ENCODE results near the gene FERD3L. TPM values are rescaled to one million over a fixed set of nuclear protein-coding genes. Genes with fewer than 3 reads are reported as not detected.
A peak's percentile ranks its signal among the peaks of the same experiment; 100 is the strongest.

Gene FERD3L
- total RNA-seq, 6 donors from 2014 or later, result not detected

GRCh38 chr7:19112274-19113001 lies 32.8 kb downstream of the FERD3L start:
- H3K27ac ChIP-seq, result no peak overlapping the region
- TF ChIP-seq POLR2A (IDR thresholded peaks at IDR 0.05) (no peak), POLR2AphosphoS5 (IDR thresholded peaks at IDR 0.05) (no peak), EP300 (IDR thresholded peaks at IDR 0.05) (no peak), CTCF (IDR thresholded peaks at IDR 0.05) (no peak)
- WGBS, 2 donors, result 10 to 15% methylated on average over 32 to 42 of the region's 42 CpGs
- no peaks in the 10 kb centered on the region for H3K9me3 ChIP-seq
- ATAC-seq (ENCODE audit: low FRiP score in 2 of 2), result no peak
- H3K27me3 ChIP-seq, result peaks cover 0 to 63% (median 24%) of the 10 kb centered on the region in 4 donors
- H3K4me1 ChIP-seq, result peaks cover 12 to 27% (median 18%) of the 10 kb centered on the region in 4 donors
- DNase-seq, result peak in 1 of 2 donors; percentile 81
- H3K36me3 ChIP-seq, result no peaks in the 10 kb centered on the region
- peak overlapping the region in 1 of 4 donors; percentile 8 for H3K4me3 ChIP-seq

- H3K36me3 ChIP-seq, result no peaks in the 10 kb centered on the region
- no peak for TF ChIP-seq CTCF (IDR thresholded peaks at IDR 0.05)
- no peak for TF ChIP-seq EP300 (IDR thresholded peaks at IDR 0.05)
- no peak for TF ChIP-seq POLR2A (IDR thresholded peaks at IDR 0.05)
- TF ChIP-seq POLR2AphosphoS5 (IDR thresholded peaks at IDR 0.05), result no peak
- H3K27ac ChIP-seq, result no peak overlapping the region
- ATAC-seq (ENCODE audit: low FRiP score in 2 of 2) (no peak), DNase-seq (no peak)
- H3K4me3 ChIP-seq, result no peak overlapping the region
- H3K9me3 ChIP-seq, result no peaks in the 10 kb centered on the region
- peaks cover 0 to 64% (median 24%) of the 10 kb centered on the region in 4 donors for H3K27me3 ChIP-seq
- peaks cover 7 to 27% (median 14%) of the 10 kb centered on the region in 4 donors for H3K4me1 ChIP-seq
- WGBS, 2 donors, result 27 to 38% methylated on average over 15 of the region's 15 CpGs
These were observed 33.5 kb downstream of the FERD3L start for GRCh38 chr7:19111474-19112273.

GRCh38 chr7:19110776-19111175 lies 34.4 kb downstream of the FERD3L start:
- peaks cover under 1 to 26% (median 13%) of the 10 kb centered on the region in 4 donors for H3K4me1 ChIP-seq
- DNase-seq (no peak), ATAC-seq (ENCODE audit: low FRiP score in 2 of 2) (no peak)

GRCh38 chr7:19110026-19110730 lies 35.0 kb downstream of the FERD3L start:
- TF ChIP-seq POLR2A (IDR thresholded peaks at IDR 0.05), result no peak
- no peak for TF ChIP-seq CTCF (IDR thresholded peaks at IDR 0.05)
- no peak for TF ChIP-seq EP300 (IDR thresholded peaks at IDR 0.05)
- TF ChIP-seq POLR2AphosphoS5 (IDR thresholded peaks at IDR 0.05), result no peak

More at GRCh38 chr7:19110776-19111175, 34.4 kb downstream of the FERD3L start:
- Histone ChIP-seq H3K27ac (no peak overlapping the region), H3K4me3 (no peak overlapping the region), H3K27me3 (peaks cover 0 to 64% (median 23%) of the 10 kb centered on the region in 4 donors), H3K36me3 (no peaks in the 10 kb centered on the region), H3K9me3 (no peaks in the 10 kb centered on the region)
- 18 to 30% methylated on average over 6 of the region's 6 CpGs for WGBS, 2 donors
- no peak for TF ChIP-seq POLR2AphosphoS5 (IDR thresholded peaks at IDR 0.05)
- TF ChIP-seq CTCF (IDR thresholded peaks at IDR 0.05), result no peak
- no peak for TF ChIP-seq POLR2A (IDR thresholded peaks at IDR 0.05)
- no peak for TF ChIP-seq EP300 (IDR thresholded peaks at IDR 0.05)

More at GRCh38 chr7:19110026-19110730, 35.0 kb downstream of the FERD3L start:
- ATAC-seq (ENCODE audit: low FRiP score in 2 of 2), result no peak
- DNase-seq, result no peak
- H3K36me3 ChIP-seq, result no peaks in the 10 kb centered on the region
- WGBS, 2 donors, result 23 to 32% methylated on average over 11 of the region's 11 CpGs
- no peak overlapping the region for H3K4me3 ChIP-seq
- H3K4me1 ChIP-seq, result peaks cover 0 to 24% (median 13%) of the 10 kb centered on the region in 4 donors
- no peak overlapping the region for H3K27ac ChIP-seq
- peaks cover 0 to 63% (median 24%) of the 10 kb centered on the region in 4 donors for H3K27me3 ChIP-seq
- H3K9me3 ChIP-seq, result no peaks in the 10 kb centered on the region

Data from upper lobe of left lung (tissue), 6 donors.